NCI-H524 treated with DMSO at 0.1 percent for 48 hours (cell line): ENCODE measurements around the gene ADH6.
"Not testable (repeated sequence)": the region's sequence is repeated elsewhere in the genome, so short reads cannot be mapped to it uniquely, and the experiment has no call there.

Experiments used
- DNase-seq: peaks from one replicate; lab custom pipeline; 2025; lab: John Stamatoyannopoulos, UW

ADH6 gene

DNA sequence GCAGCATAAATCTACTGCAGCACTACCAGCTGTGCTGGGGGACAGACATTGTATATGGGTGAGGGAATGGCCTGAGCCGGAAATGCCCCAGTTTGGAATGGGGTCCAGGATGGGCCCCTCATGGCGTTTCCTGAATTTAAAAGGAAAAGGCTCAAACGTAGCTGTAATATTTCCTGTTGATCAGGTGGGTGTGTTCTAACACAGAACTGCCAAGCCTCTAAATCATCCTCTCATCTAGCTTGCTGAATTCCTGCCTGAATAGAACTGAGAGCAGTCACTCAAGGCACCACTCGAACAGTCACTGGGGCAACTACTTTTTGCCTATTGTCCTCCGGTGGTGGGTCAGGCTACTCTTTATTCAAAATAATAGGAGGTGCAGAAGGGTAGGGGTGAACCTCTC lies 28.7 kb downstream of the ADH6 start:
- DNase-seq = no peak

DNA sequence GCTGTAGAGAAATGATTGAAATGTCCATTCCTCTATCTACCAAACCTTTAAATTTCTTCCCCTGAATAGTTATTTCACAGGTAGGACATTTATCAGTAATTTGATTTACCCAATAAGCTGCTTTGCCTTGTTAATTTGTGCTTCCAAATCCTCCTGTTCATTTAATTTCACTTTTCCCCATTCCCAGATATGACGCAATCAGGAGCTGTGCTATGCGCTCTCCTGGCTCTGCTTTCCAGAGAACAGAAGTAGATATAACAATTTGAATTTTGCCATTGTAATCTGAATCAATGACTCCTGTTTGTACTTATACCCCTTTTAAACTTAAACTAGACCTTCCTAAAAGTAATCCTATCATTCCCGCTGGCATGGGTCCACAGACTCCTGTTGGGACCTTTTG lies 29.1 kb downstream of the ADH6 start:
- DNase-seq = not testable (repeated sequence)

DNA sequence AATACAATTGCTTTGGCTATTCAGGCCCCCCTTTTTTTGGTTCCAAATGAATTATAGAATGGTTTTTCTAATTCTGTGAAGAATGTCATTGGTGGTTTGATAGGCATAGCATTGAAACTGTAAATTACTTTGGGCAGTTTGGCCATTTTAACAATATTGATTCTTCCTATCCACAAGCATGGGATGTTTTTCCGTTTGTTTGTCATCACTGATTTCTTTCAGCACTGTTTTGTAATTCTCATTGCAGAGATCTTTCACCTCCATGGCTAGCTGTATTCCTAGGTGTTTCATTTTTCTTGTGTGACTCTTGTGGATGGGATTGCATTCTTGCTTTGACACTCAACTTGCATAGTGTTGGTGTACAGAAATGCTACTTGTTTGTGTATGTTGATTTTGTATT lies 33.0 kb downstream of the ADH6 start:
- no peak for DNase-seq

DNA sequence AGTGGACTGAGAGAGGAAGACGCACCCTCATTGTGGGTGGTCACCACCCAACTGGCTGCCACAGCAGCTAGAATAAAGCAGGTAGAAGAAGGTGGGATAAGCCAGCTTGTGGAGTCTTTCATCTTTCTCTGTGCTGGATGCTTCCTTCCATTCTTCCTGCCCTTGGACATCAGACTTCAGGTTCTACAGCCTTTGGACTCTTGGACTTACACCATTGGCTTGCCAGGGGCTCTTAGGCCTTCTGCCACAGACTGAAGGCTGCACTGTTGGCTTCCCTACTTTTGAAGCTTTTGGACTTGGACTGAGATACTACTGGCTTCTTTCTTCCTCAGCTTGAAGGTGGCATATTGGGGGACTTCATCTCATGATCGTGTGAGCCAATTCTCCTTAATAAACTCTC lies 33.5 kb downstream of the ADH6 start:
- no peak for DNase-seq

DNA sequence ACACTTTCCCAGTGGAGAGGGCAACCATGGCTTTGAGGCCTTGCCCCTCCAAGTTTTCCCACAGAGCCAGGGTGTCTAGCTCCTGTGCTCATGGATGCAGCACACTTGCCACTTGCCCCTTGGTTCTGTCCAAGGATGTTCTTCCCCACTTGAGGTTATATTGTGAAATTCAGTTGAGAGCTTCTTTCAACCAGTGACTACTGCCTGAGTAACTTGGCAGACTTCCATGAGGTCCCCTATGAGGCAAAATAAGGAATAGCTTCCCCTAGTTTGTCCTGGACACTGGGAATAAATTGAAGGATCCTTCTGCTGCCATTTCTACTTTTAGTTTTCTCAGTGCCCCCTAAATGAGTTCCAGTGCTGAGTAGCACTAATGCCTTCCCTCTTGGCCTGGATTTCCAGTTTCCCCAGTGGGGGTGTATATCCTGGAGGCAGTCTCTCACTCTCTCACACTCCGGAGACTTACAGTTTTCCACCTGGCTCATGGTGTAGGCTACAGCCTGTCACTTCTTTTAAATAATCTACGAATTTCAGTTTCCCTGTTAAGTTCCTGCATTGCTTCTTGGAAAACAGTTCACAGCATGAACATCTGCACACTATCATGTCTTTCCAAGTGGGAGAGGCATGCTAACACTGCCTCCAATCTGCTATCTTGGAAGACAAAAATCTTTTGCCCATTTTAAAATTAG lies 38.5 kb downstream of the ADH6 start:
- no peak for DNase-seq

DNA sequence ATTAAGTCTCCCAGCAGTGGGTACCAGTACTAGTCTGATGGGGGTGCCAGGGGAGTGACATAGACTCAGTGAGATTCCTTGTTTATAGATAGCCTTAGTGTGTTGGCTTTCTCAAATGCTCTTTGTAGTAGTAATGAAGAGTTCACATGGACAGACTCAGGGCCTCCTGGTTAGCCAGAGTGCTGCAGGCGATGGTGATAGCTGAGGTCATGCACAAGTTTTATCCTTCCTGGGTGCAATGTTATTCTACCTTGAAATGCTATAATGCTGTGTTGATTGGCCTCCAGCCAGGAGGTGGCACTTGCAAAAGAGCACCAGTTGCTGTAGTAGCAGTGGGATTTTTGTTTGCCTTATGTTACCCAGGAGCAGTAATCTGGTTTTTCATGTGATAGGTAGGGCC lies 39.4 kb downstream of the ADH6 start:
- no peak for DNase-seq

DNA sequence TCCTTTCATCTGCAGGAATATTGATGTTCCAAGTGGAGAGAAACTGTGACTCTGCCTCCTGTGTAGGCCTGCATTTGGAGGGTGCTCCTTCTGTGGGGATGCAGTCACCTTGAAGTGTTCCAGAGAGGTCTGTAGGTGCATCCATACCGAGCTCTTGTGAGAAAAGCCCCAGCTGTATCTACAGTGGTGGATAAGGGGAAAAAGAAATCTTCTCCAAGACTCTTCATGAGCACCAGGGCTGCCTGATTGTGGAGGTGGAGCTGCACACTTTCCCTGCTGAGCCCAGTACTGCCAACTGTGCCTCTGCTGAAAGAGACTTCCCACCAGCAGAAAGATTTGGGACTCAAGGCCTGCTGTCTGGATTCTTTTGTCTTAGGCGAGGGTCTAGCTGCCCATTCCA lies 39.9 kb downstream of the ADH6 start:
- DNase-seq = no peak

DNA sequence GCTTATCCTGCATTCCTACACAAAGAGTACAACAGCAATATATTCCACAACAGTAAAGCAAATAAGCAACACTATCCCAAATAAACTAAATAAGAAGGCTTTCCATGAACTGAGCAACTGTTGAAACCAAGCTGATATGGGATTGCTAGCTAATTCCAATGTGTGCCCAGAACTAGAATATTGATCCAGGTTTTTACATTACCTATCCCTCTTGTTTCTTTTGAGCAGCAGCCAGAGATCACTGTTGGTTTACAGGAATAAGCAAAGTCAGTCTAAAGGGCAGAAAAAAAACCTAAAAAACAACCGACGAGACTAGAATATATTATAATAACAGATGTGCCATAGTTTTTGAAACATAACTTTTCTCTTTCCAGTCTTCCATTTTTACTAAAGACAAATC lies 52.5 kb downstream of the ADH6 start:
- DNase-seq = no peak

DNA sequence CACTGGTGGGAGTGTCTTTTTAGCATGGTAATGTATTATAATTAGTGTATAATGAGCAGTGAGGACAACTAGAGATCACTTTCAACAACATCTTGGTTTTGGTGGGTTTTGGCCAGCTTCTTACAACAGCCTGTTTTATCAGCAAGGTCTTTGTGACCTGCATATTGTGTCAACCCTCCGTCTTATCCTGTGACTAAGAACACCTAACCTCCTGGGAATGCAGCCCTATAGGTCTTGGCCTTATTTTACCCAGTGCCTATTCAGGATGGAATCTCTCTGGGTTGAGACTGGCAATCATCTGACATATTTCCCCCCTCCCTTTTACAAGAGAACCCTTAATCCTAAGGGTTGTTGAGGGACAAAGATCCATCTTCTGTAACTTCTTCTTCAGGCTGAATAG lies 53.1 kb downstream of the ADH6 start:
- no peak for DNase-seq

DNA sequence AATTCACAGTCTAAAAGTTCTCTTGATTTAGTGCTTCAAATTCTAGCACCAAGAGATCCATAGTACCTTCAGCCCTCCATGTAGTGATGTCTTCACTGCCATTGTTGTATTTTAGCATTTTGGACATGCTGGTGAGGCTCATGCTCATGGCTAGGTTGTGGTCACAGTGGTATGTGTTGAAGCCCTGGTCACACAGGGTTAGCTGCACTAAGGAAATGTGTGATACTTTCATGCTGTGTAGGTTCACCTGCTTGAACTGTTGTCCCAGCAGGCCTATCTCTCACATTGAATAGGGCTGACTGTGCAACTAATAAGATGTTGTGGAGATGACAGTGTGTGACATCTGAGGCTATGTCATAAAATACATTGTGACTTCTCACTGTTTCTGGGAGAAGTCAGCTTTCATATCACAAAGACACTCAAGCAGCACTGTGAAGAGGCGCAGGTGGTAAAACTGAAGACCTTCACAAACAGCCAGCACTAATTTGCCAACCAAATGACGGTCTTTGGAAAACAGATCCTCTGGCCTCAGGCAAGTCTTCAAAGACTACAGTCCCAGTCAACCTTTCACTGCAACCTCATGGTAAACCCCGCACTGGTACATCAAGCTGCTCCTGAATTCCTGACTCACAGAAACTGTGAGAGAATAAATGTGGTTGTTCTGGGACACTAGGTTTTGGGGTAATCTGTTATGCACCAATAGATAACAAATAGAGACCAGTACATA lies 57.5 kb downstream of the ADH6 start:
- no peak for DNase-seq

DNA sequence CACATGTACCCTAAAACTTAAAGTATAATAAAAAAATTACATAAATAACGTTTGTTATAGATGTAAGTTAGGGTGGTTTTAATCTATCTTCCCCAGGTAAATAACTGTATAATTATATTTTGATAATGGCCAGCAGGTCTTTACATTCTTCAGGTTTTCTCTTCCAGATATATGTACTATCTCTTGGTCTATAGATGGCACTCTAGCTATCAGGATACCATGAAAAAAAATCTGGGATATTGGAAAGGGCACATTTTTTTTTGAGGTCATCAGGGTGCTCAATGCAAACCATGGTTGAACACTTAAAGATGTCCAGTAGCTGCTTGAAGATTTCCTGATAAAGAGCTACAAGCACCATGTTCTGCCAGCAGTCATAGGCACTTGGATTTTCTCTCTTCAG lies 59.3 kb downstream of the ADH6 start:
- DNase-seq = no peak

DNA sequence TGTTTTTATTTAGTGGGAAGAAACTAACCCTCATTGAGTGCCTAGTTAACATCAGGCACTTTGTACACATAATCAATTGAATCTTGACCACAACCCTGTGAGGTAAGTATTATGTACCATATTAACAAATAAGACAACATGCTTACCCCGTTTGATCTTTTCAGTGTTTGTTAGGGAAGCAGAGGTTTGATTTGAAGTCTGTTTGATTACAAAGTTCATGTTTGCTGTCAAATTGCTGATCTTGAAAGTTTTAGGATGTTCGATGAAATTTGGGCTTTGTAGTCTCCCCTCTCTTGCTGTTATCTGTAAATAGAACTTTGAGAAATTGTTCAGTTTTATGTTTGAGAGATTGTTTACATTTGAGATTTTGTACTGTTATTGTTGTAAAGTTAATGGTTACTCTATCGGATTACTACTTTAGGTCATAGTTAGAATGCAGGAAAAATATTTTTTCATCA lies 61.5 kb downstream of the ADH6 start:
- DNase-seq = no peak

DNA sequence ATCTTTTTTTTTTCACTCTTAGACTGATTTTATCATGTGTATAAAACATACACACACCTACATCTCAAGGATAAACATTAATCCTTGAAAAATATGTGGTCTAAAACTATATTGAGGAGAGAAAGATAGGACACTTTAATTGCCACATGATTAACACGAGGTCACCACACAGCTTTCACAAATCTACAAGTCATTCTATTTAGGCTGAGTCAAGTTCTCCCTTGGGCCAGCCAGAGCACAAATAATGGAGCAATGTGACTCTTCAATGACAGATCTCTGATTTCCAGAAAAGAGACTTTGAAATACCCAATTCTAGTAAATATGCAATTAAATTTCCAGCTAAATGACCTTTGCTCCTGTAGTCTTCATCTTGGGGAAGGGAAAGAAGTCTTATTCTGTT lies 62.1 kb downstream of the ADH6 start:
- no peak for DNase-seq

DNA sequence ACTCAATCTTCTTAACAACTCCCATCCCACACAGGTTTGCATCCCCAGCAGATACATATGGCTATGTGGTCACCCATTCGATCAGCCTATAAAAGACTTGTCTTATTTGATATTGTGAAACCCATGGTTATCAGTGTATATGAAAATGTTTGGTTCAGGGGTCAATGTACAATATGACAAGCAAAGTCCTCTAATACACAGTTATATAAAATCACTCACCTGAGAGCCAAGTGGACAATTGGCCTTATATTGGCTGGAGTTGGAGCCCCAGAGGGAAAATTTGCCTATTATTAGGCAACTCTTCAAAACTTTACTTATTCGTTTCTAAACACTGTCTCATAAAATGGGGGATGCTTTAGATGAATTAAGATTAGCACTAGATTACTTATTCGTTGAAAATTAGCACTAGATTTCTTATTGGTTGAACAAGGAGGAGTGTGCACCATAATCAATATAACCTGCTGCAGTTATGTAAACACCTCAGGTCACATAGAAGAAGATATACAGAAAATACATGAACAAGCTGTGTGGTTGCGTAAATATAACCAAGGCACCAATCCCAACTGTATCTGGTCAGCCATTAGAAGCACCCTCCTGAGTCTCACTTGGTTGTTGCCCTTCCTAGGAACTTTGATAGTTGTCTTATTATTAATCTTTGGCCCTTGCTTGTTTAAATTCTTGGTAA lies 64.2 kb downstream of the ADH6 start:
- DNase-seq = no peak
